Ovary (tissue), 3 donors: ENCODE data around the gene AQP12A.
"Not testable (repeated sequence)": the region's sequence is repeated elsewhere in the genome, so short reads cannot be mapped to it uniquely, and the experiment has no call there.

ENCODE experiments used
- CTCF ChIP-seq, 3 donors: fragments of 450-650 bp in 2 of 3; fragments of 200-600 bp in 1 of 3; IDR thresholded peaks; one replicate each; pipeline versions ENCODE4 v1.5.1 to v1.8.0; 2016 to 2022; ENCODE audit warnings: antibody characterized with exemption in 3 of 3, mild to moderate bottlenecking in 1 of 3
- POLR2A ChIP-seq: fragments of 450-650 bp; IDR thresholded peaks from one replicate; pipeline ENCODE4 v1.6.1; 2017; ENCODE audit warnings: antibody characterized with exemption, mild to moderate bottlenecking, moderate library complexity
- donor health status: DM: no; HTN: no; CAD: no.

GRCh38 chr2:240700616-240701015, 8.9 kb downstream of the AQP12A start:
- TF ChIP-seq CTCF (IDR thresholded peaks at IDR 0.05); POLR2A: not testable (repeated sequence)
